Transverse colon (tissue), 4 donors: ENCODE data around the gene CPNE1. TPM values are rescaled to one million over a fixed set of nuclear protein-coding genes. Genes with fewer than 3 reads are reported as not detected.

Source experiments
- DNase-seq: peaks from one replicate; pipeline ENCODE4 v3.0.0-alpha.2; 2019
- H3K27ac ChIP-seq, 4 donors: fragments of 200-600 bp; sonication (generic); 2 replicates each; pipeline ENCODE4 v1.5.1; 2016 to 2018; ENCODE audit warnings: inconsistent platforms in 4 of 4
- H3K27me3 ChIP-seq: fragments of 200-600 bp; sonication (generic); 2 replicates; pipeline ENCODE4 v1.5.1; 2017; ENCODE audit warnings: inconsistent platforms
- H3K36me3 ChIP-seq, 4 donors: fragments of 200-600 bp; sonication (generic); 2 replicates each; pipeline ENCODE4 v1.5.1; 2017 to 2019; ENCODE audit warnings: inconsistent platforms in 4 of 4
- H3K4me1 ChIP-seq, 4 donors: fragments of 200-600 bp; sonication (generic); 2 replicates each; pipeline ENCODE4 v1.5.1; 2017 to 2020; ENCODE audit warnings: inconsistent platforms in 4 of 4
- H3K4me3 ChIP-seq, 4 donors: fragments of 200-600 bp; sonication (generic); 1 replicate in 1 of 4; 2 replicates in 3 of 4; pipeline versions ENCODE4 v1.5.1 to v1.6.1; 2017 to 2019; ENCODE audit warnings: inconsistent platforms in 4 of 4
- H3K9me3 ChIP-seq, 2 donors: fragments of 200-600 bp; sonication (generic); 2 replicates each; pipeline ENCODE4 v1.5.1; 2017 to 2019; ENCODE audit warnings: inconsistent platforms in 2 of 2
- EP300 ChIP-seq: sonication (generic); formaldehyde crosslinking; IDR thresholded peaks from one replicate; pipeline ENCODE4 v1.6.1; 2017; ENCODE audit warnings: antibody characterized with exemption, low read depth
- POLR2A ChIP-seq: fragments of 450-650 bp; IDR thresholded peaks from one replicate; pipeline ENCODE4 v1.6.1; 2016; ENCODE audit warnings: antibody characterized with exemption, mild to moderate bottlenecking, moderate library complexity
- POLR2AphosphoS5 ChIP-seq, 3 donors: sonication (generic); formaldehyde crosslinking; IDR thresholded peaks; one replicate each; pipeline ENCODE4 v1.6.1; 2016; ENCODE audit warnings: antibody characterized with exemption in 3 of 3
- WGBS, 2 donors: methylation state at CpG; one replicate each; pipeline ENCODE4 v1.1.5; 2018; ENCODE audit warnings: low coverage in 1 of 2; 5-methylcytosine and 5-hydroxymethylcytosine counted together
- in situ Hi-C, 4 donors: fragments of 200-750 bp; cut with MboI; loops; one replicate each; pipeline versions ENCODE4 v1.15.0 to v1.15.1; 2017; ENCODE audit warnings: low sequenced_read_pairs in 3 of 4, low pct_ligation_motif_present in 1 of 4, low pct_unique_long_range_greater_than_20kb in 1 of 4
- intact Hi-C: fragments of 100-400 bp; cut with DNase I; formaldehyde crosslinking; loops from one replicate; pipeline ENCODE4 v1.15.1; 2023; ENCODE audit warnings: low total_unique reads
- total RNA-seq, 4 donors: library from RNA; depleted of rRNA; stranded (reverse); fragments of >200 nt; gene quantifications; one replicate each; pipeline ENCODE4 v1.1.0, GENCODE V29; 2016
- TF ChIP-seq, protein P1 (sequence below), 5 experiments: fragments of 200-600 bp in 3 of 5; fragments of 450-650 bp in 2 of 5; sonication (generic) in 3 of 5; IDR thresholded peaks; 1 replicate in 2 of 5; 2 replicates in 3 of 5; pipeline ENCODE4 v1.5.1; 2016 to 2017; ENCODE audit warnings: antibody characterized with exemption in 5 of 5, inconsistent platforms in 3 of 5, mild to moderate bottlenecking in 2 of 5, moderate library complexity in 1 of 5

The CPNE1 gene
- total RNA-seq, 4 donors from 2014 or later: 67.7 to 225 (median 132) TPM

DNA sequence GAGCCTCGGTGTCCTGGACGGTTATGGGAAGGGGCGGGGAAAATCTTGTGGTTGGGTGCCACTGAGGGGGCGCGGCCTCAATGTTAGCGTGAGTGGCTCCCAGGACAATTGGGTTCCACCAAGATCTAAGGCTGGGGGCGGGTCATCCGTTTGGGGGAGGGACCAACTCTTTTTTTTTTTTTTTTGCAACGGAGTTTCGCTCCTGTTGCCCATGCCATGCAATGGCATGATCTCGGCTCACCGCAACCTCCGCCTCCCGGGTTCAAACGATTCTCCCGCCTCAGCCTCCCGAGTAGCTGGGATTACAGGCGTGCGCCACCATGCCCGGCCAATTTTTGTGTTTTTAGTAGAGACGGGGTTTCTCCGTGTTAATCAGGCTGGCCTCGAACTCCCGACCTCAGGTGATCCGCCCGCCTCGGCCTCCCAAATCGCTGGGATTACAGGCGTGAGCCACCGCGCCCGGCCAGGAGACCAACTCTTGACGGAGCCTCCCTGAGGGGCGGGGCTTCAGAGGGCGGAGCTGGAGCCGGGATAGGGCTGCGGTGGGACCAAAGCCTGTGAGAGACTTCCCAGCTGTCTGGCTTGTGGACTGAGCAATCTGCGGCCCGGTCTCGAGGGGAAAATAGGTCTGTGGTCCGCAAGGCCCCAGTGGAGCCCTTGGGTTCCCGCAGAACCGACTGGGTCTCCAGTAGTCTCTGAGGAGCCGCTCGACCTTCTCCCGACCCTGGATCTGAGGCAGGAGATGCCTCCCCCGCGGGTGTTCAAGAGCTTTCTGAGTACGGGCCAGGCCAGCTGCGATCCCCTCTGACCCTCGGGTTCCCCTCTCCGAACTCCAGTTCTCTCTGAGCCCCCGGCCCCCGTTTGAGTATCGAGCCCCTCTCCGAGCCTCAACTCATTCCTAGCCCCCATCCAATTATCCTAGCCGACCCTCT is 48.0 kb downstream of the CPNE1 start:
- DNase-seq: peak; percentile 93
- intact Hi-C loops (loop anchor here (2.0 kb wide), 1 partner anchor 48 kb away; the partner anchor contains the start of genes CPNE1 and RBM12), in situ Hi-C loops (no loop called here)
- TF ChIP-seq POLR2A (peak; percentile 41), EP300 (no peak), POLR2AphosphoS5 (IDR thresholded peaks at IDR 0.05) (peak; percentile 59 to 76 (median 70))
- TF ChIP-seq, protein P1, sequence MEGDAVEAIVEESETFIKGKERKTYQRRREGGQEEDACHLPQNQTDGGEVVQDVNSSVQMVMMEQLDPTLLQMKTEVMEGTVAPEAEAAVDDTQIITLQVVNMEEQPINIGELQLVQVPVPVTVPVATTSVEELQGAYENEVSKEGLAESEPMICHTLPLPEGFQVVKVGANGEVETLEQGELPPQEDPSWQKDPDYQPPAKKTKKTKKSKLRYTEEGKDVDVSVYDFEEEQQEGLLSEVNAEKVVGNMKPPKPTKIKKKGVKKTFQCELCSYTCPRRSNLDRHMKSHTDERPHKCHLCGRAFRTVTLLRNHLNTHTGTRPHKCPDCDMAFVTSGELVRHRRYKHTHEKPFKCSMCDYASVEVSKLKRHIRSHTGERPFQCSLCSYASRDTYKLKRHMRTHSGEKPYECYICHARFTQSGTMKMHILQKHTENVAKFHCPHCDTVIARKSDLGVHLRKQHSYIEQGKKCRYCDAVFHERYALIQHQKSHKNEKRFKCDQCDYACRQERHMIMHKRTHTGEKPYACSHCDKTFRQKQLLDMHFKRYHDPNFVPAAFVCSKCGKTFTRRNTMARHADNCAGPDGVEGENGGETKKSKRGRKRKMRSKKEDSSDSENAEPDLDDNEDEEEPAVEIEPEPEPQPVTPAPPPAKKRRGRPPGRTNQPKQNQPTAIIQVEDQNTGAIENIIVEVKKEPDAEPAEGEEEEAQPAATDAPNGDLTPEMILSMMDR (IDR thresholded peaks at IDR 0.05): peak in 1 of 5 experiments; percentile 18
- H3K4me3 ChIP-seq: peak overlapping the region; percentile 44 to 64 (median 50)
- H3K4me1 ChIP-seq: peaks cover 12 to 47% (median 37%) of the 10 kb centered on the region in 4 donors
- H3K9me3 ChIP-seq: no peaks in the 10 kb centered on the region
- H3K27ac ChIP-seq: peak overlapping the region; percentile 90 to 98 (median 96)
- H3K36me3 ChIP-seq: no peaks in the 10 kb centered on the region
- H3K27me3 ChIP-seq: no peaks in the 10 kb centered on the region
- WGBS, 2 donors: 0 to 3% methylated on average over 3 to 57 of the region's 57 CpGs

GRCh38 chr20:35615667-35616464 is 48.8 kb downstream of the CPNE1 start, which contains the start of gene SPAG4:
TSS of gene SPAG4 (plus strand) at chr20:35615829. CDS start at chr20:35616004, 175 bp downstream.
- in situ Hi-C loops (no loop called here), intact Hi-C loops (loop anchor here (2.0 kb wide), 1 partner anchor 49 kb away; the partner anchor contains the start of genes CPNE1 and RBM12)
- peaks cover 12 to 47% (median 37%) of the 10 kb centered on the region in 4 donors for H3K4me1 ChIP-seq
- no peaks in the 10 kb centered on the region for H3K9me3 ChIP-seq
- peak; percentile 72 to 87 (median 78) for TF ChIP-seq POLR2AphosphoS5 (IDR thresholded peaks at IDR 0.05)
- TF ChIP-seq POLR2A: peak; percentile 86
- peak; percentile 17 for TF ChIP-seq EP300
- TF ChIP-seq, protein P1 (IDR thresholded peaks at IDR 0.05): no peak
- H3K27me3 ChIP-seq: no peaks in the 10 kb centered on the region
- H3K27ac ChIP-seq: peak within 1 kb of the TSS; percentile 90 to 98 (median 96)
- H3K4me3 ChIP-seq: peak within 1 kb of the TSS; percentile 44 to 64 (median 57)
- WGBS, 2 donors: 0 to 1% methylated on average over 1 to 58 of the region's 68 CpGs
- peak; percentile 100 for DNase-seq
- H3K36me3 ChIP-seq: no peaks in the 10 kb centered on the region

- TF ChIP-seq POLR2AphosphoS5 (IDR thresholded peaks at IDR 0.05): no peak
- TF ChIP-seq POLR2A: no peak
- TF ChIP-seq, protein P1 (IDR thresholded peaks at IDR 0.05): no peak
- TF ChIP-seq EP300: no peak
- WGBS, 2 donors: 93% methylated on average over 2 of the region's 2 CpGs; no CpG with 5 or more reads in 1 of the 2 donors
- in situ Hi-C loops: no loop called here
- H3K4me3 ChIP-seq: no peak overlapping the region
- H3K4me1 ChIP-seq: peaks cover 0 to 15% (median 9%) of the 10 kb centered on the region in 4 donors
- peak overlapping the region in 1 of 4 donors; percentile 65 for H3K27ac ChIP-seq
- H3K9me3 ChIP-seq: no peaks in the 10 kb centered on the region
- H3K36me3 ChIP-seq: no peaks in the 10 kb centered on the region
- intact Hi-C loops: no loop called here
- DNase-seq: no peak
- H3K27me3 ChIP-seq: no peaks in the 10 kb centered on the region
These were observed 53.2 kb downstream of the CPNE1 start for GRCh38 chr20:35611482-35611881.
